DMS114 treated with DMSO at 0.1 percent for 48 hours (cell line): Measurements from ENCODE around the gene CTNNAL1.
"Not testable (repeated sequence)": the region's sequence is repeated elsewhere in the genome, so short reads cannot be mapped to it uniquely, and the experiment has no call there.

Experiments used
- DNase-seq: peaks from one replicate; lab custom pipeline; 2025; ENCODE audit not compliant: unreplicated experiment; lab: John Stamatoyannopoulos, UW

Gene CTNNAL1

DNA sequence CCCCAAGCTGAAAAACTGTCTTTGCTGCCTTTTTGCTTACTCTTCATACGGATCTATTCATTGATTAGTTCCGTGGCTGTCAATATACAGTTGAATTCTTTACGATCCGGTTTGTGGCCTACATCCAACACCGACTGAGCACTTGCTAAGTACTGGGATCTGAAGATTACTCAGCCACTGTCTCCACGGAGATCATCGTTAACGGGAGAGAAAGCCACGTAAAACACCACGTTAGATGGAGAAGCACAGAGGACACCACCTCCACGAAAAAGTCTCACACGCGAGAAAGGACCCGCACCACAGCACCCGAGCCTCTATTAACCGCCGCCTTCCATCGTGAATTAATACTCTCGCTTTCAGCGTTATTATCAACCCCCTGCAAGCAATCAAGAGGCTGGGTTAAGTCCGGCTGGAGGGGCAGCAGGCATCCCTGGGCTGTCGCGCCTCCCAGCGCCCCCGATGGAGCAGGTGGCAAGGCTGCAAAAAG, 80.0 kb downstream of the CTNNAL1 start:
- DNase-seq = no peak

DNA sequence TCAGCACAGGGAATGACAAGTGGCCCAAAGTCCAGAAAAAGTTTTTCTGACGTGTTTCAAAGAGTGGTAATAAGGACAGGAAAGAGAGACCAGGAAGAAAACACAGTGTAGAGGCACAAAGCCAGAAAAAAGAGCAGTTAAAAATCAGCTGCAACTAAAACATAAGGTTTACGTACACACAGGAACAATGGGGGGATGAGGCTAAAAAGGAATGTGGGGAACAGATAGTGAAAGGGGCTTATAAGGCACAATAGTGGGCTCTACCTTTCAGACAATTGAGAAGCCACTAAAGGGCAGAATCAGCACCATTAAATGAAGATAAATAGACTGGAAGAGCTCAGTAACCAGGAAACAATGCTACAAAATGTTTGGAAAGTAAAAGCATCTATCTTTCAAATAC, 84.9 kb downstream of the CTNNAL1 start:
- DNase-seq = no peak

DNA sequence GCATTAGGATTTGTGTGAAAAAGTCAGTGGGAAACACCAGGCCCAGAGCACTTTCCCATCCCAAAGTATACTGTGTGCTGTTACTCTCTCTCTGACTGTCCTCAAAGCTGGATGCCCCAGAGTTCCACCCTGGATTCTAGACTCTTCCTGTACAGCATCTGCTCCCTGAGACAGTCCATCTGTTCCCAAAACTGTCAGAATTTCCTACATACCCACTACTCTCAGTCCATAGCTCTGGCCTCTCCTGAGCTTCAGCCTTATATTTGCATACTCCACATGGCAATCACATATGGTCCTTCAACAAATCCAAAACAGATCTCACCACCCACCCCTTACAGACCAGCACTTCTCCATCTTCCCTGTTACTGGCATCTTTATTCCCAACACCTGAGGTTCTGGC, 88.8 kb downstream of the CTNNAL1 start:
- DNase-seq = no peak

DNA sequence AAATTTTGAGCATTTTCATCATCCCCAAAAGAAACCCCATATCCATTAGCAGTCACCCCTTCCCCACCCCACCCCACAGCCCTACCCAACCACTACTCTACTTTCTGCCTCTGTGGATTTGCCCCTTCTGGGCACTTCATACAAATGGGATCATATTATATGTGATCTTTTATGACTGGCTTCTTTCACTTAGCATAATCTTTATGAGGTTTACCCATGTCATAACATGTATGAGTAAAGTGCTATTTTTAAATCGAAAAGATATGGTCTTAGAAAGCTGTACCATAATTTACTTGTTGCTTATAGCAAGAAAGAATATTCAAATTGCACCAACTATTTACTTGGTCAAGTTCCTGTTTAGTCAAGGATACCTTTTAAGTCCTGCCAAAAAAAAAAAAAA, 92.1 kb downstream of the CTNNAL1 start:
- no peak for DNase-seq

DNA sequence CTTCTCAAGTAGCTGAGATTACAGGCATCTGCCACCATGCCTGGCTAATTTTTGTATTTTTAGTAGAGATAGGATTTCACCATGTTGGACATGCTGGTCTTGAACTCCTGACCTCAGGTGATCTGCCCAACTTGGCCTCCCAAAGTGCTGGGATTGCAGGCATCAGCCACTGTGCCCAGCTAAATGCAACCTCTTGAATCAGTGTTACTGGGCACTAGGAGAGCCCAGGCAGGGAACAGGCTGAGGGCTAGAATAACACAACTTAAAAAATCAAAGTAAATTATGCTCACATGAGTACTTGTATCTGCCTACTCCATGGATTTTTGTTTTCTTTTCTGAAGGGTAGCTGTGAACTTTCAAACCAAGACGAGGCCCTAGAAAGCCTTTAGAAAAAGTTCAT, 92.9 kb downstream of the CTNNAL1 start:
- not testable (repeated sequence) for DNase-seq

DNA sequence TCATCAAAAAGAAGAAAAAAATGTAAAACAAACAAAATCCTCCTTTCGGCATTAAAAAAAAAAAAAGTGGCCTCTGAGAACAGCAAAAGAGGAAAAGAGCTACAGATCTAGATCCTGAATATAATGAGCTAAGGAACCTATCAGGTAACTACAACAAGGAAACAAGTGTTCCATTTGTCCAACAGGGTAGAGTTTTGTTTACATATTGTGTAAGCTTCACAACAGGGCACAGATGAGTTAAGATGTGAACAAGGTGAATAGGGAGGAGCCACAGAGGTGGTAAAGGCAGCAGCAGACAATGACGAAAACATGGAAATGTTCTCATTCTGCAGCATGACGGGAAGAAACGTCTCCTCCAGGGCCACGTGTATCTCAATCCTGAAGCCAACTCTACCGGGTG, 93.8 kb downstream of the CTNNAL1 start:
- no peak for DNase-seq

DNA sequence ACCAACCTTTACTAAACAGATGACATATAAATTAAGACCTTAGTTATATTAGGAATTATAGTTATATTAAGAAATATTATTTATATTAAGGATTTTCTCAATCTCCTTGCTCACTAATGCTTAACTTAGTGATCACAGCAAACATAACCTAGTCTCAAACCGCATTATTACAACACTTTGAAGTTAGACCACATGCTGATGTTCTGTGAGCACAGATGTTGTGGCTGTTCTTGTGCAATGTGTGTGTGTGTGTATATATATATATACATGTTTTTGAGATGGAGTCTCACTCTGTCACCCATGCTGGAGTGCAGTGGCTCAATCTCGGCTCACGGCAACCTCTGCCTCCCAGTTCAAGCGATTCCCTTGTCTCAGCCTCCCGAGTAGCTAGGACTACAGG, 99.9 kb downstream of the CTNNAL1 start:
- no peak for DNase-seq

DNA sequence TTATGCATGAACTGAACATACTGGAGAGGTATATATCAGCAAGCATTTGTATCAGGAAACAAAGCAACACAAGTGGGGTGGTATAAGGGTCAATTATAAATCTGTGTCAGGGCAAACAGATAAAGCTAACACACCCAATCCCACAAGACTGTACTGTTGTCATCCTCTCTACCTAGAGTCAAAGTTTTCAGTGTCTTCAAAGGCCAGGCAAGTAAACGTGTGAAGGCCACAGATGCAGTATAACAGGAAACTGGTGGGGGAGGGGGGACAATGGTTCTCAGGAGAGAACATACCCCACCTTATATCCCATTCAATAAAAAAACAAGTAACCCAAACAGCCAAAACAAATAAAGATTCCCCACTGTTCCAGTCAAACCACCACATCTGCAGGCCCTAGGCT, 101.5 kb downstream of the CTNNAL1 start:
- no peak for DNase-seq

DNA sequence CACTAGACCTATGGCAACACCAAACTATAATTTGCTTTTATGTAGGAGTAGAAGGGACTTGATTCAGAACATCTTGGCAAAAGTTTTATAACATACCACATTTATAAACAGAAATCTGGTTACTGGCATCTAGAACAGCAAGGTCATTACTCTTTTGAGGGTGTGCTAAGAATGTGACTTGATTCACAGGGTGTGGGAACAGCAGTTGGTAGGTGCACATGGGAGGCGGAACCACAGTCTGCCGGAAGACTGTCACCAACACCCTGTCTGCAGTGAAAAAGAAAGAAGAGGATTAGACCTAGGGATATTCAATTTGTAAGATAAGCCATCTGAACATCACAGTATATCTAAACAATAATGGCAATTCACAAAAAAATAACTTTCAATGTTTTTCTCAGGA, 102.4 kb downstream of the CTNNAL1 start:
- no peak for DNase-seq

DNA sequence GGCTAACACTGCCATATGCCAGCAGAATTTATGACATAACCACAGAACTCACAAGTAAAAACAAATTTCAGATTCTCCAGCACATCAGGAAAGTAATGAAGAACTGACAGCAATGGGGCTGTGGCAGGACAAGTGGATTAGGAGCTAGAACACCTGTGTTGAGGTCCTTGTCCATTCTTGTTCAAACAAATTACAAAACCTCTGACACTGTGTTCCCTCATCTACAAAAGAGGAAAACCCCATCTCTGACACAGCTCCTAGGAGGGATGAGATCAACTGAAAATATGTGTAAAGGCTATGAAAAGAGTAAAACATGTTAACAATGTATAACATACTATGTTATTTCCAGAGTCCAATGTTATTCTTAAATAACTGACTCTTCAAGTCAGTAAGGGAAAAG, 102.9 kb downstream of the CTNNAL1 start:
- no peak for DNase-seq

DNA sequence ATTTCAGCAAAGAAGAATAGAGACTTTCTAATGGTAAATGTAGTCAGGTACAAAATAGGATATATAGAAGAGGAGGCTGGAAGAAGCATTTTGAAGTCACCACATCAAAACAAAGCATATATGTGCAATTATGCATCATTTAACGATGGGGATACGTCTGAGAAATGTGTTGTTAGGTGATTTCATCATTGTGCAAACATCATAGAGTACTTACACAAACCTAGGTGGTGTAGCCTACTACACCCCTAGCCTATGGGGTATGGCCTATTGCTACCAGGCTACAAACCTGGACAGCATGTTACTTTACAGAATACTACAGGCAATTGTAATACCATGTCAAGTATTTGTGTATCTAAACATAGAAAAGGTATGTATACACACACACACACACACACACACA, 107.8 kb downstream of the CTNNAL1 start:
- no peak for DNase-seq

DNA sequence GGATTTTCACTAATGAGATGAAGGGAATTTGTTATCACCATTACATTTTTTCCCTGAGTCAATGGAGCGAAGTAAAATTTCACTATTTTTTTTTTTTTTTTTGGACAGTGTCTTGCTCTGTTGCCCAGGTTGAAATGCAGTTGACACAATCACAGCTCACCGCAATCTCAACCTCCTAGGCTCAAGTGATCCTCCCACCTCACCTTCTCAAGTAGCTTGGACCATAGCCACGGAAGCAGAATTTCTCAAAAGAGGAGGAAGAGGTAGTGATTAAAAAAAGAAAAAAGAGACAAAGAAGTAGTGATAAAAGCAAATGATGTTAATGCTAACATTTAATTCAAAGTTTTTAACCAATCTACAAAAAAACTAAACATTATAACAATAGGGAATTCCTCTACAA, 109.1 kb downstream of the CTNNAL1 start:
- DNase-seq = no peak

DNA sequence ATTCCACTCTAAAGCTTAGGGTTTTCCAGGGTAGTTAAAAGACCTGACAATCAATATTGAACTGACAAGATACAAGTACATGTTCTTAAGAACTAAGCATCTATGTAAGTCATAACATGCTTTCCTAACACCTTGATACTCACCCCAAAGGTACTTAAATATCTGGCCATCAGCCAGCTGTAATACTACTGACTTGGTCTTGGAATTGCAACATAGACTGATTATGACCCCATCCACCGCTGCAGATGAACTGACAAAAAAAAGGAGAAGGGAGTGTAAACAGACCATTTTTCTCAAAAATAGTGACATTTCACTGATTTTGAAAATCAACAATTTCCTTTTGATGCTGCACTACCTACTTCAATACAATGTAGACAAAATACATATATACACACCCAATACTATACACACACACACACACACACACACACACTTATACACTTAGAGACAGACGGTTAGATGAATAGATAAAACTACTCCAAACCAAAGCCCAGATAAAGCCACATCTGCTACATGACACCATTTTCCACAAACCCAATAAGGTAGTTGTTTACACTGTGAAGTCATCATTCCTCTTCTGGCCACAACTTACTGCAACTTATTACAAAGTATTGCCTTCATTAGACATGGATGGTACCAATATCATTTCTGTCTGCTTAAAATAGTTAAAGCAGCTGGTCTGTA, 109.7 kb downstream of the CTNNAL1 start:
- no peak for DNase-seq

DNA sequence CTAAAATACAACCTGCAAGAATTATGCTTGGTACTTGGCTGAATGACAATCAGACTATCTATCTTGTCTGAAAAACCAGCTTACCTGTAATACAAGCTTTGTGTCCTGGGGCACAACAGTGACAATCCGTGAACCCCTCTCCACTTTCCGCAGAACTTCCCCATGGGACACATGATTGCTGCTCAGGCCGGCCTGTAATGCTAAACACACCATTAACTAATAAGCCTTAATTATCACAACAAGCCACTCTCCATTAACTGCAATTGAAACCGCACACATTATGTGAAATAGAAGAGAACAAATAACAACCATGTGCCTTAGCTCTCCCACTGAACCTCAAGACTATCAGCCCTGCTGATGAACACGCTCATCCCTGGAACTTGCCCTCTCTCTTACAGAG, 113.1 kb downstream of the CTNNAL1 start:
- no peak for DNase-seq

DNA sequence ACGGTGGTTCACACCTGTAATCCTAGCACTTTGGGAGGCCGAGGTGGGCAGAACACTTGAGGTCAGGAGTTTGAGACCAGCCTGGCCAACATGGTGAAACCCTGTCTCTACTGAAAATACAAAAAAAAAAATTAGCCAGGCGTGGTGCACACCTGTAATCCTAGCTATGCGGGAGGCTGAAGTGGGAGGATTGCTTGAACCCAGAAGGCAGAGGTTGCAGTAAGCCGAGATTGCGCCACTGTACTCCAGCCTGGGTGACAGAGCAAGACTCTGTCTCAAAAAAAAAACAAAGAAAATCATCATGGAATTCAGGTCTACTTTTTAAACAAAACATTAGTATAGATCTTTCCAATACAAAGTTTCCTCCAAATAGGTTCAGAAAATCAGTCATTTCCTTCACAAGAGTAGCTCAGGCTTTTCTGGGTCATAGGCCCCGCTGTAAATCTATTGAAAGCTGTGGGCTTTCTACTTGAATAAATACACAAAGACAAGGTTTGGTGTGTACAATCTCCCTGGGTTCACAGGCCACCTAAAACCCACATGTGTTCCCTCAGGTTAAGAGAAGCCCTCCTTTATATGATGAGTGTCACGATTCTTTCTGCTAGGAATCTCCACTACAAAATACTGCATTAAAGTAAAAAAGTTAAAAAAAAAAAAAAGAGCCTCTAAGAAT, 114.1 kb downstream of the CTNNAL1 start:
- DNase-seq = not testable (repeated sequence)

DNA sequence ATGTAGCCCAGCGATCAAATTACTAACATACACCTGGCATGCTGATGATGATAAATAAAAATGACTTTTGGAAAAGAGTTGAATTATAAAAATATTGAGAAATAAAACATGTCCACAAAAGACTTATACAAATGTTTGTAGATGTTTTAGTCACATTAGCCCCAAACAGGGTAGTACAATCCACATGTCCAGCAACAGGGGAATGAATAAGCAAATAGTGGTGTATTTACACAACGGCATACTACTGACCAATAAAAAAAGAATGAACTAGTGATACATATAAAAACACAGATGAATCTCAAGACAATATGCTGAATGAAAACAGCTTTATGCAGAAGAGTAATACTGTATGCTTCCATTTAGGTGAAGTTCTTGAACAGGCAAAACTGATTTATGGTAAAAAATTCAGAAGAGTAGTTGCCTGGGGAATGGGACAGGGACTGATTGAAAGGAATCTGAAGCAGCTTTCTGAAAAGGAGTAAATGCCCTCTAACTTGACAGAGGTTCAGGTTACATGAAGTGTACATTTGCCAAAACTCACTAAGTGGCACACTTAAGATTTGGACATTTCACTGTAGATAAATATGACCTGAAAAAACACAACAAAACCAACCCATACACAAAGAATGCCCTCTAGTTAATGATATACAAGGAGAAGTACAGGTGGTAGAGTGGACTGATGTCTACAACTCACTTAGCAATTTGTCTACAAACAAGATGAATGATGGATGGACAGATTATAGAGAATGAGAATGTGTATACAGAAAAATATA, 115.8 kb downstream of the CTNNAL1 start:
- no peak for DNase-seq

DNA sequence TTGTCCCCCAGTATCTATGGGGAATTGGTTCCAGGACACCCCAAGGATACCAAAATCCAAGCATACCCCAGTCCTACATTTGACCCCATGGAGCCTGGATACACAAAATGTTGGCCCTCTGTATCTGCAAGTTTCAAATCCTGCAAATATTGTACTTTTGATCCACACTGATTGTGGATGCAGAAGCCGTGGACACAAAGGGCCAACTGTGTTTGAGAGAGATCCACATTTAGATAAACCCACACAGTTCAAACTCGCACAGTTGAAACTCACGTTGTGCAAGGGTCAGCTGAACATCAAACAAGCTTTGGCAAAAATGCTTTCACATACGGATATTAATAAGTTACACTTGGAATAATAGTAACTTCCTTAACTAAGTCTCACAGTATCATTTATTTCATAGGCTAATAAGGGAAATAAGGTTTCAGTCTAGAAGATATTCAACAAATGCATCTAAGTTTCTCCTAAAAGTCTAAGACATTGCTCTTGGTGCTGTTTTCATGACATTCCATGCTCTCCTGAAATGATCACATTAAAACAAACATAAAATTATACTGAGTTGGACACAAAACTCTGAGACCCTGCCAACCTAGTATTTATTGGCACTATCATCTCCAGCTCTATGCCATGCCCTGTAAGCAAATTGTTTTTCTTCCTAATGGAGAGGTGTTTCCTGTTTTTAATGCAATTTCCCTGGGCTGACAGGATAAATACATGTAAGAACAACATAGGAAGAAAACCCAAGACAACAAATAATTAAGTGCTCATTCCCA, 118.9 kb downstream of the CTNNAL1 start:
- no peak for DNase-seq
